ENCODE measurements around the gene DSE.
"Not testable (repeated sequence)": the region's sequence is repeated elsewhere in the genome, so short reads cannot be mapped to it uniquely, and the experiment has no call there.

The DSE gene

GRCh38 chr6:116335612-116336215 is 35.0 kb upstream of the DSE start:
- Histone ChIP-seq H3K4ac (ENCODE audit: low read depth in 1 of 2, low read length in 2 of 2) (no peak overlapping the region), H3K9me3 (ENCODE audit: control insufficient read depth, low read length) (no peaks in the 10 kb centered on the region), H2BK15ac (ENCODE audit: low read depth, poor library complexity, severe bottlenecking) (no peak overlapping the region), H3K23ac (ENCODE audit: low read length in 2 of 2) (no peak overlapping the region), H3K4me3 (ENCODE audit: insufficient read depth in 1 of 2, low read depth in 1 of 2, low read length in 2 of 2) (no peak overlapping the region), H2AFZ (ENCODE audit: low read depth, low read length) (no peak overlapping the region), H3K4me1 (ENCODE audit: control insufficient read depth, insufficient read depth, low read depth, low read length) (no peaks in the 10 kb centered on the region), H2BK12ac (ENCODE audit: low read length in 2 of 2) (no peak overlapping the region), H3K36me3 (ENCODE audit: control insufficient read depth in 1 of 2, insufficient read depth in 2 of 2, low read depth in 1 of 2, low read length in 2 of 2) (no peaks in the 10 kb centered on the region), H3K79me1 (replicated peaks; ENCODE audit: low read length, poor library complexity, severe bottlenecking) (no peaks in the 10 kb centered on the region), H3K14ac (ENCODE audit: low read length in 2 of 2) (no peak overlapping the region), H2BK120ac (ENCODE audit: low read depth, low read length) (no peak overlapping the region), H4K91ac (ENCODE audit: low read length) (no peak overlapping the region), H2BK5ac (ENCODE audit: low read depth, low read length, poor library complexity, severe bottlenecking) (no peak overlapping the region), H3K27ac (ENCODE audit: low read length, poor library complexity, severe bottlenecking) (no peak overlapping the region), H2AK5ac (ENCODE audit: low read length, severe bottlenecking) (no peak overlapping the region), H3K18ac (ENCODE audit: low read depth in 1 of 2, low read length in 2 of 2) (no peak overlapping the region), H3K4me2 (ENCODE audit: low read length, poor library complexity, severe bottlenecking) (no peak overlapping the region), H4K8ac (ENCODE audit: low read length) (no peak overlapping the region), H3K9ac (ENCODE audit: low read length) (no peak overlapping the region), H3K27me3 (ENCODE audit: control insufficient read depth in 1 of 2, insufficient read depth in 1 of 2, low read length in 2 of 2) (no peaks in the 10 kb centered on the region)
- no peak for DNase-seq
- no CpG with 5 or more reads among the region's 1 CpG for WGBS

- Histone ChIP-seq H3K9ac (ENCODE audit: low read length) (no peak overlapping the region), H3K27me3 (ENCODE audit: control insufficient read depth in 1 of 2, insufficient read depth in 1 of 2, low read length in 2 of 2) (no peaks in the 10 kb centered on the region), H2BK15ac (ENCODE audit: low read depth, poor library complexity, severe bottlenecking) (no peak overlapping the region), H3K23ac (ENCODE audit: low read length in 2 of 2) (no peak overlapping the region), H2BK5ac (ENCODE audit: low read depth, low read length, poor library complexity, severe bottlenecking) (no peak overlapping the region), H3K27ac (ENCODE audit: low read length, poor library complexity, severe bottlenecking) (no peak overlapping the region), H4K8ac (ENCODE audit: low read length) (no peak overlapping the region), H3K4me3 (ENCODE audit: insufficient read depth in 1 of 2, low read depth in 1 of 2, low read length in 2 of 2) (no peak overlapping the region), H3K36me3 (ENCODE audit: control insufficient read depth in 1 of 2, insufficient read depth in 2 of 2, low read depth in 1 of 2, low read length in 2 of 2) (no peaks in the 10 kb centered on the region), H3K4me1 (ENCODE audit: control insufficient read depth, insufficient read depth, low read depth, low read length) (no peaks in the 10 kb centered on the region), H4K91ac (ENCODE audit: low read length) (no peak overlapping the region), H3K4me2 (ENCODE audit: low read length, poor library complexity, severe bottlenecking) (no peak overlapping the region), H2AFZ (ENCODE audit: low read depth, low read length) (no peak overlapping the region), H3K9me3 (ENCODE audit: control insufficient read depth, low read length) (no peaks in the 10 kb centered on the region), H3K79me1 (replicated peaks; ENCODE audit: low read length, poor library complexity, severe bottlenecking) (no peaks in the 10 kb centered on the region), H3K14ac (ENCODE audit: low read length in 2 of 2) (no peak overlapping the region), H2BK12ac (ENCODE audit: low read length in 2 of 2) (no peak overlapping the region), H2AK5ac (ENCODE audit: low read length, severe bottlenecking) (no peak overlapping the region), H2BK120ac (ENCODE audit: low read depth, low read length) (no peak overlapping the region), H3K4ac (ENCODE audit: low read depth in 1 of 2, low read length in 2 of 2) (no peak overlapping the region), H3K18ac (ENCODE audit: low read depth in 1 of 2, low read length in 2 of 2) (no peak overlapping the region)
- no peak for DNase-seq
- WGBS: 95% methylated on average over 1 of the region's 2 CpGs
These were observed 31.8 kb upstream of the DSE start for GRCh38 chr6:116338943-116339342.

GRCh38 chr6:116340625-116341024 is 30.1 kb upstream of the DSE start:
- H2AK5ac ChIP-seq (ENCODE audit: low read length, severe bottlenecking); H3K27me3 ChIP-seq (ENCODE audit: control insufficient read depth in 1 of 2, insufficient read depth in 1 of 2, low read length in 2 of 2); H4K91ac ChIP-seq (ENCODE audit: low read length); H3K4me3 ChIP-seq (ENCODE audit: insufficient read depth in 1 of 2, low read depth in 1 of 2, low read length in 2 of 2); H3K9me3 ChIP-seq (ENCODE audit: control insufficient read depth, low read length); H4K8ac ChIP-seq (ENCODE audit: low read length); H2BK12ac ChIP-seq (ENCODE audit: low read length in 2 of 2); H2BK5ac ChIP-seq (ENCODE audit: low read depth, low read length, poor library complexity, severe bottlenecking); H3K14ac ChIP-seq (ENCODE audit: low read length in 2 of 2); H3K79me1 ChIP-seq (replicated peaks; ENCODE audit: low read length, poor library complexity, severe bottlenecking); H3K4me1 ChIP-seq (ENCODE audit: control insufficient read depth, insufficient read depth, low read depth, low read length); DNase-seq; H3K27ac ChIP-seq (ENCODE audit: low read length, poor library complexity, severe bottlenecking); H3K23ac ChIP-seq (ENCODE audit: low read length in 2 of 2); H3K4me2 ChIP-seq (ENCODE audit: low read length, poor library complexity, severe bottlenecking); H3K4ac ChIP-seq (ENCODE audit: low read depth in 1 of 2, low read length in 2 of 2); H2BK15ac ChIP-seq (ENCODE audit: low read depth, poor library complexity, severe bottlenecking); H2AFZ ChIP-seq (ENCODE audit: low read depth, low read length); H3K9ac ChIP-seq (ENCODE audit: low read length); H2BK120ac ChIP-seq (ENCODE audit: low read depth, low read length); H3K36me3 ChIP-seq (ENCODE audit: control insufficient read depth in 1 of 2, insufficient read depth in 2 of 2, low read depth in 1 of 2, low read length in 2 of 2); H3K18ac ChIP-seq (ENCODE audit: low read depth in 1 of 2, low read length in 2 of 2): not testable (repeated sequence)
- 100% methylated on average over 3 of the region's 5 CpGs for WGBS

- WGBS: 40% methylated on average over 2 of the region's 2 CpGs
These were observed 21.5 kb upstream of the DSE start for GRCh38 chr6:116349216-116349615.

More at GRCh38 chr6:116349216-116349615, 21.5 kb upstream of the DSE start:
- Histone ChIP-seq H3K4me2 (ENCODE audit: low read length, poor library complexity, severe bottlenecking) (no peak overlapping the region), H3K9ac (ENCODE audit: low read length) (no peak overlapping the region), H2BK12ac (ENCODE audit: low read length in 2 of 2) (peak overlapping the region; percentile 83 to 90), H2BK120ac (ENCODE audit: low read depth, low read length) (no peak overlapping the region), H2BK15ac (ENCODE audit: low read depth, poor library complexity, severe bottlenecking) (no peak overlapping the region), H2BK5ac (ENCODE audit: low read depth, low read length, poor library complexity, severe bottlenecking) (no peak overlapping the region), H3K4ac (ENCODE audit: low read depth in 1 of 2, low read length in 2 of 2) (peak overlapping the region in 1 of 2 experiments; percentile 75), H2AFZ (ENCODE audit: low read depth, low read length) (no peak overlapping the region), H4K91ac (ENCODE audit: low read length) (peak overlapping the region; percentile 39), H3K4me1 (ENCODE audit: control insufficient read depth, insufficient read depth, low read depth, low read length) (peaks cover 1% of the 10 kb centered on the region), H3K27me3 (ENCODE audit: control insufficient read depth in 1 of 2, insufficient read depth in 1 of 2, low read length in 2 of 2) (no peaks in the 10 kb centered on the region), H3K18ac (ENCODE audit: low read depth in 1 of 2, low read length in 2 of 2) (peak overlapping the region; percentile 34 to 59), H3K23ac (ENCODE audit: low read length in 2 of 2) (no peak overlapping the region), H3K79me1 (replicated peaks; ENCODE audit: low read length, poor library complexity, severe bottlenecking) (peaks cover 1% of the 10 kb centered on the region), H2AK5ac (ENCODE audit: low read length, severe bottlenecking) (no peak overlapping the region), H3K27ac (ENCODE audit: low read length, poor library complexity, severe bottlenecking) (no peak overlapping the region), H4K8ac (ENCODE audit: low read length) (peak overlapping the region; percentile 81), H3K36me3 (ENCODE audit: control insufficient read depth in 1 of 2, insufficient read depth in 2 of 2, low read depth in 1 of 2, low read length in 2 of 2) (no peaks in the 10 kb centered on the region), H3K4me3 (ENCODE audit: insufficient read depth in 1 of 2, low read depth in 1 of 2, low read length in 2 of 2) (no peak overlapping the region), H3K14ac (ENCODE audit: low read length in 2 of 2) (no peak overlapping the region), H3K9me3 (ENCODE audit: control insufficient read depth, low read length) (no peaks in the 10 kb centered on the region)
- DNase-seq: no peak

All from mesenchymal stem cell (in vitro differentiated cells and primary cell).